DOHH2 (cell line): ENCODE measurements around the gene HSF2BP.

ENCODE experiments used
- H3F3A ChIP-seq: fragments of 200-600 bp; sonication (generic), shearing (Covaris generic); 2 replicates; pipeline ENCODE4 v1.6.0; 2016; ENCODE audit warnings: antibody characterized with exemption, mild to moderate bottlenecking; ENCODE audit not compliant: control insufficient read depth, insufficient read depth
- H3K27ac ChIP-seq: fragments of 200-600 bp; sonication (generic); 2 replicates; pipeline ENCODE4 v1.5.1; 2014; ENCODE audit warnings: low read depth, mild to moderate bottlenecking, low read length, moderate library complexity
- H3K27me3 ChIP-seq: fragments of 200-600 bp; sonication (generic); 2 replicates; pipeline ENCODE4 v1.6.1; 2014; ENCODE audit warnings: mild to moderate bottlenecking, low read length, mixed read lengths; ENCODE audit not compliant: control insufficient read depth
- H3K36me3 ChIP-seq: fragments of 200-600 bp; sonication (generic); 2 replicates; pipeline ENCODE4 v1.6.1; 2014; ENCODE audit warnings: mild to moderate bottlenecking, low read length, moderate library complexity, mixed read lengths; ENCODE audit not compliant: control insufficient read depth
- H3K4me1 ChIP-seq: fragments of 200-600 bp; sonication (generic); 2 replicates; pipeline ENCODE4 v1.6.1; 2014; ENCODE audit warnings: mild to moderate bottlenecking, low read length, mixed read lengths; ENCODE audit not compliant: control insufficient read depth
- H3K4me2 ChIP-seq: fragments of 200-600 bp; sonication (generic); 2 replicates; pipeline ENCODE4 v1.6.0; 2014; ENCODE audit warnings: mild to moderate bottlenecking, low read length, moderate library complexity
- H3K4me3 ChIP-seq: fragments of 200-600 bp; sonication (generic); 2 replicates; pipeline ENCODE4 v1.5.1; 2014; ENCODE audit warnings: mild to moderate bottlenecking, low read length, mixed read lengths
- H3K79me2 ChIP-seq: fragments of 200-600 bp; sonication (generic); 2 replicates; pipeline ENCODE4 v1.6.1; 2014; ENCODE audit warnings: mild to moderate bottlenecking, low read length, mixed read lengths; ENCODE audit not compliant: control insufficient read depth
- H3K9me2 ChIP-seq: fragments of 200-600 bp; sonication (generic); replicated peaks from 2 replicates; pipeline ENCODE4 v1.6.1; 2014; ENCODE audit warnings: mild to moderate bottlenecking, low read length, mixed read lengths; ENCODE audit not compliant: control insufficient read depth
- H3K9me3 ChIP-seq: fragments of 200-600 bp; sonication (generic); 2 replicates; pipeline ENCODE4 v1.6.1; 2014; ENCODE audit warnings: antibody characterized with exemption, low read length, mixed read lengths; ENCODE audit not compliant: control insufficient read depth, insufficient read depth
- H4K20me1 ChIP-seq: fragments of 200-600 bp; sonication (generic); 2 replicates; pipeline ENCODE4 v1.6.0; 2014; ENCODE audit warnings: low read depth, mild to moderate bottlenecking, antibody characterized with exemption, low read length, moderate library complexity; ENCODE audit not compliant: control insufficient read depth, insufficient read depth
- CTCF ChIP-seq: fragments of 200-600 bp; sonication (generic); IDR thresholded peaks from one replicate; pipeline ENCODE4 v1.5.1; 2014; ENCODE audit warnings: antibody characterized with exemption, mild to moderate bottlenecking, low read depth, low read length; ENCODE audit not compliant: poor library complexity, severe bottlenecking
- EZH2phosphoT487 ChIP-seq: fragments of 200-600 bp; sonication (generic); IDR thresholded peaks from 2 replicates; pipeline ENCODE4 v1.6.1; 2017; ENCODE audit warnings: borderline replicate concordance, mild to moderate bottlenecking, antibody characterized with exemption, low read length, moderate library complexity, mixed read lengths

HSF2BP gene

GRCh38 chr21:43603641-43604504 lies 55.4 kb downstream of the HSF2BP start:
- H3K4me1 ChIP-seq = peaks cover 15% of the 10 kb centered on the region
- TF ChIP-seq EZH2phosphoT487 (no peak), CTCF (no peak)
- H3K9me3 ChIP-seq = no peaks in the 10 kb centered on the region
- no peaks in the 10 kb centered on the region for H3K79me2 ChIP-seq
- no peaks in the 10 kb centered on the region for H4K20me1 ChIP-seq
- H3K27me3 ChIP-seq = peaks cover 14% of the 10 kb centered on the region; the same call in 1 of the 2 replicates
- H3K36me3 ChIP-seq = no peaks in the 10 kb centered on the region
- H3K4me2 ChIP-seq = no peak overlapping the region
- no peak overlapping the region for H3K4me3 ChIP-seq
- H3K9me2 ChIP-seq = no peaks in the 10 kb centered on the region
- peaks cover 5% of the 10 kb centered on the region; the same call in 1 of the 2 replicates for H3F3A ChIP-seq
- no peak overlapping the region for H3K27ac ChIP-seq

GRCh38 chr21:43603233-43603626 lies 56.1 kb downstream of the HSF2BP start:
- H3K9me2 ChIP-seq = no peaks in the 10 kb centered on the region
- TF ChIP-seq EZH2phosphoT487 (no peak), CTCF (no peak)
- H3K4me3 ChIP-seq = no peak overlapping the region
- H3K9me3 ChIP-seq = no peaks in the 10 kb centered on the region
- no peak overlapping the region for H3K27ac ChIP-seq
- no peak overlapping the region for H3K4me2 ChIP-seq
- peaks cover 10% of the 10 kb centered on the region; the same call in 1 of the 2 replicates for H3K27me3 ChIP-seq
- peaks cover 5% of the 10 kb centered on the region; the same call in 1 of the 2 replicates for H3F3A ChIP-seq
- no peaks in the 10 kb centered on the region for H4K20me1 ChIP-seq
- H3K36me3 ChIP-seq = no peaks in the 10 kb centered on the region
- H3K4me1 ChIP-seq = peaks cover 15% of the 10 kb centered on the region
- no peaks in the 10 kb centered on the region for H3K79me2 ChIP-seq

GRCh38 chr21:43602266-43603232 lies 56.7 kb downstream of the HSF2BP start:
- Histone ChIP-seq H4K20me1 (no peaks in the 10 kb centered on the region), H3K9me2 (no peaks in the 10 kb centered on the region), H3K4me1 (peaks cover 15% of the 10 kb centered on the region), H3K27me3 (peaks cover 4% of the 10 kb centered on the region; the same call in 1 of the 2 replicates), H3K4me2 (no peak overlapping the region), H3F3A (peaks cover 5% of the 10 kb centered on the region; the same call in 1 of the 2 replicates), H3K4me3 (no peak overlapping the region), H3K36me3 (no peaks in the 10 kb centered on the region), H3K79me2 (no peaks in the 10 kb centered on the region), H3K9me3 (no peaks in the 10 kb centered on the region), H3K27ac (no peak overlapping the region)
- TF ChIP-seq CTCF (no peak), EZH2phosphoT487 (no peak)
